H1 (cell line): ENCODE measurements around the gene ANKDD1A.

Experiments used
- ASH2L ChIP-seq: fragments of 200-600, 300-600 bp; sonication (generic); IDR thresholded peaks from one replicate; pipeline ENCODE4 v1.7.1; 2017; ENCODE audit warnings: low read length
- ATF2 ChIP-seq: IDR thresholded peaks from 2 replicates; pipeline ENCODE4 v1.6.1; 2012; ENCODE audit warnings: low read length, inconsistent platforms
- CTCF ChIP-seq, 3 experiments: IDR thresholded peaks; 1 replicate in 2 of 3; 2 replicates in 1 of 3; pipeline versions ENCODE4 v1.5.1 to v1.6.1; 2011; ENCODE audit warnings: low read length in 3 of 3, mild to moderate bottlenecking in 3 of 3, inconsistent platforms in 2 of 3, low read depth in 1 of 3, moderate library complexity in 1 of 3; ENCODE audit not compliant: insufficient read depth in 1 of 3; ENCODE audit errors: control extremely low read depth in 1 of 3

- TF ChIP-seq ASH2L (no peak), CTCF (IDR thresholded peaks at IDR 0.05; ENCODE audit: control extremely low read depth in 1 of 3, insufficient read depth in 1 of 3, low read depth in 1 of 3, low read length in 3 of 3) (no peak), ATF2 (no peak)
These were observed 73.8 kb downstream of the ANKDD1A start for GRCh38 chr15:64985366-64986033.
